NCI-H82 treated with DMSO at 0.1 percent for 48 hours (cell line): ENCODE results near the gene MFNG.

Experiments
- DNase-seq: peaks from one replicate; lab custom pipeline; 2025; ENCODE audit not compliant: unreplicated experiment; lab: John Stamatoyannopoulos, UW

MFNG gene

DNA sequence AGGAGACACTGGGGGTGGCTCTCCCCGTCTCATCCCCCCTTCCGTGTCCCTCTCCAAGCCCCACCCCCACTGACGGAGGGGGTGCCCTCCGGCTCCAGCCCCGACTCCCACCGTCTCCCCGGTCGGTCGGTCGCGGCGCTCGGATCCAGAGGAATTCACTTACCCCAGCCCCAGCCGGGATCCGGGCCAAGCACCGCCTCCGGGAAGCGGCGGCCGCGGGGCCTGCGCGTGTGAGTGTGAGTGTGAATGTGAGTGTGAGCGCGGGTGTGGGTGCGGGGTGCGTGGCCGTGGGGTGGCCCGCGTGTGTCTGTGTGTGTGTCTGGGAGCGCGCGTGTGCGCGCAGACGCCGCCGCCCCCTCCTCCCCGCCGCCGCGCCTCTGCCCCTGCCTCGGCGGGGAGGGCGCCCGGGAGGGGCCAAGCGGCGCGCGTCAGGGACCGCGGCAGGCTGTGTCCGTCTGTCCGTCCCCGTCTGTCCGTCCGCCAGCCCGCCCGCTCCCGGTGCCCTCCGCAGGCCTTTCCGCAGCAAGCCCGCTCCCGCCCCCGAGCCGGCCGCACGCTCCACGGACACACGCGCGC, 59.0 kb downstream of the MFNG start, which contains the start of gene ELFN2:
ELFN2 (minus strand) TSS at position 345 of the 576 bp plus-strand sequence. CDS start 51,945 bp downstream, outside the sequence.
- DNase-seq, result no peak

DNA sequence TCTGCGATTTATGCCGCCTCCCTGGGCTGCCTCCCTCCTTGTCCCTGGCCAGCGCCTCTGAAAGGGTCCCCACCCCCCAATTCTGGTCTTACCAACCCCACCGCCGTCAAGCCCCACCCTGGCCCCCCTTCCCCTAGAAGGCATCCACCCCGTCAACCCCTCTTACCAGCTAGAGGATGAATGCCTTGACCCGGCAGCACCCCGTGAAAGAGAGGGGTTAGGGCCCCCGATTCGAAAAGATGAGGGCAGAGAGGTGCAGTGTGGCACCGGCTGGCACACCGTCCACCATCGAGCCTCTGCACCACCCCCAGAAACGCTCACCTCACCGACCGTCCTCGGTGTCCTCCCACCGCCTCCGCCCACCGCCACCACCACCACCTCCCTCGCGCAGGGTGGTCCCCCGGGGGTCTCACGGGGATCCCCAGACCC, 59.5 kb downstream of the MFNG start:
- no peak for DNase-seq

DNA sequence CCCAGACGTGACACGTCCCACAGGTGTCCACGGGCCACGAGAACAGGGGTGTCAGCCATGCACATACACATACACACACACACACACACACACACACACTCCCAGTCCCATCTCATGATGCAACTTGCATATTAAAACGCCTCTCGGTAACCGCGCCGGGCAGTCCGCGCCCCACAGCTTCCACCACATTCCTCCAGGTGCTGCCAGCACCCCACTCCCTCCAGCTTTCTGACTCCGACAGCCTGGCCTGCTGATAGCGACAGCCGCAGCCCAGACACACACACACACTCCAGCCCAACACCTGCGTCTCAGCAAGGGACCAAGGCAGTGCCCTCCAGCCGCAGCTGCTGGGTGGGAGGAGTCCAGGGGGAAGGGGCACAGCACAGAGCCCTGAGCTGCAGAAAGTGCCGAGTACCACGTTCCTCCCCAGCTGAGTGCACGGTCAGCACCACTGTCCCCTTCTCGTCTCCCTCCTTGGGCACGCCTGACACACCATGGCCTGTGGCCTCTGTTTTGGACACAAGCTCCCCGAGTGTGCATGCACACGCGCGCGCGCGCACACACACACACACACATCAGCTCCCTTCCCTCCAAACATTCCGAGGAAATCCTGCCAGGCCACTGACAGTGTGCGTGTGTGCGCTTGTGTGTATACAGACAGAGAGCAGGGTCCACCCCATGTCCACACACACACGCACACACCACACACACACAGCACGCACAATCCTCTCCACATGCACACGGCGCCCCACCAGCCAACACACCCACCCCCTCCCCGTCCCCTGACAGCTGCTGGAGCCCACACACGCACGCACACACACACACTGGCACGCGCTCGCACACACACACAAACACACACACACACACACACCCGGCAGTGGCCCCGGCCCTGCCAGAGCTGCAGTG, 60.1 kb downstream of the MFNG start:
- no peak for DNase-seq

DNA sequence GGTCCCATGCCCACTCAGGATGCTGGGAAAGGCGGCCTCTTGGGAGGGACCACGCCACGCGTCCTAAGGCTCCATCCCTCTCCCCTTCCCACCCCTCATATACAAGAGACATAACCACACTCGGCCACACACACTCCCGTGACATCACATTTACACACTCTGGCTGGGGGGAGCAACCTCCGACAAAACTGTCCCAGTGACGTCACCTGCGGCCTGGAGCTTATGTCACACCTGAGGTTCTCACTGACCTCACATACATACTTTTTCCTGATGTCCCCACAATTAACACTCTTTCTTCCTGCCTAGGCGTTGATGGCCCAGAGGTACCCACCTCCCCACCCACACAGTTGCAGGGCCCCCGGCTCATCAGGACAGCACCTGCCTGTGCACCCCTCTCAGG, 60.8 kb downstream of the MFNG start:
- DNase-seq, result no peak

DNA sequence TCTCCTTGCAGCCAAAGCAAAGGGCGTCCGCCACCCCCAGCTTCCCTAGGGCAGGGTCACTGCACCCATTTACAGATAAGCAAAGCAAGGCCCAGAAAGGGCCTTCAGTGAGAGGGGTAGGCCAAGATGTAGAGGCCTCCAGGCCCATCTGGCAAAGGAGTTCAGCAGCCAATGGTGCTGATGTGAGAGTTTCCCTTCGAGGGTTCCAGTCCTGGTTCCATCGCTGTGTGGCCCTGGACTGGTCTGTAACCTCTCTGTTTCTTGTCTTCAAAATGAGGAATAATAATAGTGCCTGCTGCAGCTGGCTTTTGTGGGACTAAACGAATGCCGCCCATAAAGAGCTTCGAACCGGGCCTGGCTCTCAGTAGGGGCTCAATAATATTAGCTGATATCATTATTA, 62.9 kb downstream of the MFNG start:
- DNase-seq, result no peak

DNA sequence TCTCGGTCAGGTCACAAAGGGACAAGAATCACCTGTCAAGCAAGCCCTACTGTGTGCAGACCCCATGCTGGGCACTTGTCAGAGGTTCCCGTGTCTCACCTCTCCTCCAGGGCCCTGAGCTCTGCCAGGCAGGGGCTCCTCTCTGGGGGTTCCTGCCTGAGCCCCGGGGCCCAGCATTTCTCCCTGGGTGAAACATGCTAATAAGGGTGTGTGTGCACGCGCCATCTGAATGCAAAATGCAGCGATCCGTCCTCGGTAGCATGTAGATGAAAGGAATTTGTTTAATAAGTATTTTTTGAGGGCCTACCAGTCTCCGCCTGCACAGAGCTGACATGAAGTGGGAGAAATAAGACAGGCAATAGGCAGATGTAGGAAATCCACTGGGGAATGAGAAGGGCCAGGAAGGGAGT, 64.7 kb downstream of the MFNG start:
- no peak for DNase-seq

DNA sequence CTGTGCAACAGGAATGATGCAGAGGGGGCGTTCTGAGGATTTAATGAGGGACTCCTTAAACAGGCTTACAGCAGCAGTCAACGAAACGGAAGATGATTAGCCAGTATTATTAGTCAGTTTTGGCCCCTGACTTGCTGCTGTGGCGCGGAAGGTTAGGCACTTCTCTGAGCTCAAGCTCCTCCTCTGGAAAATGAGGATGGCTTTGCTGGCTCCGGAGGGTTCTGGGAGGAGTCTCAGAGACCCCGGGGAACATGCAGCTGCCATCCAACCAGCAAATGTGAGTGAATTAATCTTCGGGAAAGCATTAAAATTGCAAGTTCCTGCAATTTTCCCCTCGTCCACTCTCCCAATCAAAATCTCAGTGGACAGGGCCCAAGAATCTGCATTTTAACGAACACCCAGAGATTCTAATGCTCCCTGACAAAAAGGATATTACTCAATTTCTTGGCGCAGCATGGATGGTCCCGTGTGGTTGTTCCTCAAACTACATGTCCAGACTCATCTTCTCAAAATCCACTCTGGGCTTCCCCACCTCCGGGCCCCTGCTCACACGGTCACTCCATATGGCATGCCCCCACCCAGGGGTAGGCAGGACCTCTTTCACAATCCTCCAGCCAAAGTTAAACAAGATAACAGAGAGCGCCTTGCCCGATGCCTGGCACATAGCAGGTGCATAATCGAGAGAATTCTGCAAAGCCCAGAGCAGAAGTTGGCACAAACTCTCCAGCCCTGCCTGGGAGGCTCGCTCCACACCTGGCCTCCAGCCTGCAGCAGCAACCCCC, 65.3 kb downstream of the MFNG start:
- DNase-seq, result no peak

DNA sequence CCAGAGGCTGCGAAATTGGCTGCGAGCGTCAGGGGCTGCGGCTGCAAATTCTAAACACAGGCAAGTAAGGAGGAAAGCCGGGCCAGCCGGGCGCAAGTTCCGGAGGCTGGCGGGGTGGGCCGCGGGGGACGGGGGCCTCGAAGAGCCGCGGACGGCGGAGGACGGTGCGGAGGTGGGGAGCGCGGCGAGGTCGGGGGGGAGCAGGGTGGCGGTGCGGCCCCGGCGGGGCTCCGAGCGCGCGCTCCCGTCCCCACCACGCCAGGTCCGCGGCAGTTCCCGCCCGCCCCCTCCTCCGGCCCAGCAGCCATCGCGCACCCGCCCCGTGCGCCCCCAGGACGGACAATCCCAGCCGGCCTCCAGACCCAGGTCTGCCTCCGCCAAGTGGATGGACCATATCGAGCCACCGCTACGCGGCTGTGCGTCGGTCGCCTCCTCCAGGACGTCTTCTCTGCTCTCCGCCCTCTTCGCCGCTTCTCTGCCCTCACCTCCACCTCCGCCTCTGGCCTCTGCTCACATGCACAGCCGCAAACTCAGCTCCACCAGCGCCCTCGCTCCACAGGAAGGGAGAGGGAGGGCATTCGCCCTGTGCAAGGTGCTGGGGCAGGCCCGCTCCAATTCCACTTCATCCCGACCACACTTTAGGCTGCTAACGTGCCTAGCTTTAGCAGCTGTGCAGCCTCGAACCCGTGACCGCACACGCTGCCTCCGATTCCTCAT, 66.1 kb downstream of the MFNG start:
- DNase-seq, result no peak

DNA sequence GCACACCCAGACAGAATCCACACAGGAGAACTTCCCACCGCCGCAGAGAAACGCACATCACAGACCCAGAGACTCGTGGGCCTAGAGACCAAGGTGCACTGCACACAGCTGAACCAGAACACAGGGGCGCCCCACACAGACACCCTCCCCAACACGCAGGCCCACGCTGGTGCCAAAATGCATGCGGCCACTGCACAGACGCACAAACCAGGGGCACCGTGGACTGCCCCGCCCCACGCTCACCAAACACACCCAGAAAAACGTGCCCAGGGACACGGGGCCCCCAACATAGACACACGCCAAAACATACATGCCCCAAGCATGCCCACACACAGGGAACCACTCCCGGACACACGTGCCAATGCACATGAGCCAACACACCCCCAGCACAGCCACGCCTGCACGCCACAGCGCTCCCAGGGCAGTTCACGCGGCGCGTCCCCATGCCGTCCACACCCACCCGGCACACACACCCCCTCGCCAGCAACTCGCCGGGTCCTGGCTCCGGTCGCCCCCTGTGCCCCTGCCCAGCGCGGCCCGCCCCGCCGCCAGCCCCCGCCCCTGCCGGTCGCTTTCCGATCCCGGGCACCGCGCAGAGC, 66.7 kb downstream of the MFNG start:
- DNase-seq, result no peak
